ENCODE measurements around the gene GBX2.

The GBX2 gene

DNA sequence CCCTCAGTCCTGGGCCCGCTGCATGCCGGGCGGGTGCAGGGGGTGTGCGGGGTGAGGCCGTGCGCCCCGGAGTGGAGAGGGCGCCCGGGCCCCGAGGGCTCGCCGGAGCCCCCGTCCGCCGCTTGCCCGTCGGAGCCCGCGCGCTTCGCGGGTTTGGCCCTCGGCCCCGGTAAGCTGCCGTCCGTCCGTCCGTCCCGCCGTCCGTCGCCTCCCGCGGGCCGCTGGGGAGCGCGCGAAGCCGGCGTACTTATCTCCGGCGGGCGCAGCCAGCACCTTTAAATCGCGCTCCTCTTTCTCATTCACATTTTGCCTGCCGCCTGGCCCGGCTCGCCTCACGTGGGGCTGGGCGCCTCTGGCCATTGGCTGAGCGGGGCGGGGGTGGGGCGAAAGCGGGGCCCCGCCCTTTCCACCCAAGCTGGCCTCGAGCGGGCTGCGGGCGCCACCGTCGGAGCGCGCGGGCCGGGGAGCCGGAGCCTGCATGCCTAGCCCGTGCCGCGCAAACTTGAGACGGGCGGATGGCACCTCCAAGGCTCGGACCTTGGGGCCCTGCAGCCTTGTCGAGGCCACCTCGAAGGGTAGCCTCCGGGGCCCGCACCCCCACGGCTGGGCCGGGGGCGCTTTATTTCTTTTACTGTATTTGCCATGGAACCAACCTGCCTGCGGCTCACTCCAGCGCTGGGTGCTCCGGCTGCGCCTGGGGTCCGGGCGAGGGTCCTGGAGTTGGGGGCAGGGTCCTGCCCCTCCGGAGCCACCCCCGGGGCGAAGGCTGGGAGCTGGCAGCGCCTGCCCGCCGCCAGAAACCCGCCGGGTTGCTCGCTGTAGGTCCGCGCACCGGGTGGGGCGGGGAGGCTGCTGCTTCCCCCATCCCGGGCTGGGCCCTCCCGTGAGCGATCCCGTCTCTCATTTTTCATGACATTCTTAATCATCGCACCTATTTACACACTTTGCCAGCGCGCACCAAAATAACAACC is at the start of gene GBX2:
Gene GBX2, minus strand, starts transcription at position 277 of the 971 bp plus-strand sequence. CDS start 415 bp downstream, outside the sequence.
- DNase-seq (ENCODE audit: low spot score), result no peak

DNA sequence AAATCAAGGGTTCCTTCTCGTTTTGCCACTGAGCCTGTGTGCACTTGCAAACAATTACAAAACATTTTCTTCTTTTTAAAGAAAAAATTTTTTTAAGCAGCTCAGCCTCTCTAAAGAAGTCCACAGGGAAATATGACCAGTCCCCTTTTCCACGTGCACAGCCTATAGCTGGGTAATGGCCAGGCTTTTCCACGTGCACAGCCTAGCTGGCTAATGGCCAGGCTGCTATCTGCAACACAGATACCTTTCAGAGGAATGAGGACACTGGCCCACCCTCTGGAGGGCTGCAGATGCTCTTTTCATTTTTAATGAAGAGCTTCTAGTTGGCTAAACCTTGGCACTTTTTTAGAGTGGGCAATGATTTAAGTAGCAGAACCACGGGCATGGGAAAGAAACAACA is 49.7 kb upstream of the GBX2 start:
- DNase-seq (ENCODE audit: low spot score), result no peak

DNA sequence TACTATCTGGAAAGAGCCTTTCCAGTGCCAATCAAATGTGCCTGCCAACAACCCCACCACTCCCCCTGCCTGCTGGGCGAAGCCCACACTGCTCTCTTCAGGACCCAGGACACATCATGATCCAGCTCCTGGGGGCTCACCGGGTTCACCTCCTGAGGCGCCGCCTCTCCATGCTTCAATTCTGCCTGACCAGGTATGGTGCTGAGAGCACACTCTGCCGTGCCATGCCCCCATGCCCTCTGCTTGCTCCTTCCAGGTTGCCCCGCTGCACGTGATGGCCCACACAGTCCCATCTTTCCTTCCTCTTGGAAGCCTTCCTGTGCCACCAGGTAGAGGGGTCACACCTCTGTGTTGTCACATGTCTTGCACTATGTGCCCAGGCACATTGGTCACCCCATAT is 48.5 kb upstream of the GBX2 start:
- DNase-seq (ENCODE audit: low spot score), result no peak

DNA sequence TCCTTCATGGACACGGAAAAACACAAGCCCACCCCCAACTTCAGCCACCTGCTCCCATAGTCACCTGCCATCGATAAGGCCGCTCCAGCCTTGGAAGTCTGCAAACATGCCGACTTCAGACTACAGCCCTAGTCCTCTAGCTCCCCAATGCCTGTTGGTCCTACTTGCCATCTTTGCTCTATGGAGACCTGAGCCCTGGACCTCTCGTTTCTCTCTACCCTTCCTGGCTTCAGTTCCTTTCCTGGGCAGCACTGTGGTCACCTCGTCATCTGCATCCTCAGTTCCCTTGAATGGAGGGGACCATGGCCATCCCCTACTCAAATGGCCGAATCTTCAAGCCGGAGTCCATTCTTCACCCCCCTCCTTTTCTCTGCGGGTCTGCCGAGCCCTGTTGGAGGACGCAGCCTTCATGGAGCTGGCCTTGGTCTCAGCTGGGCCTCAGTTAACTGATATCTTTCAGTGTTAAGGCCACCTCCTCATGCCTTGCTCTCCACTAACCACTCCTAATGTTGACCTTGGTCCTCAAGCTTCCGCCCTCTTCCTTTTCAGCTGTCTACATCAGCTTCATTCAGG is 47.7 kb upstream of the GBX2 start:
- DNase-seq (ENCODE audit: low spot score), result no peak

DNA sequence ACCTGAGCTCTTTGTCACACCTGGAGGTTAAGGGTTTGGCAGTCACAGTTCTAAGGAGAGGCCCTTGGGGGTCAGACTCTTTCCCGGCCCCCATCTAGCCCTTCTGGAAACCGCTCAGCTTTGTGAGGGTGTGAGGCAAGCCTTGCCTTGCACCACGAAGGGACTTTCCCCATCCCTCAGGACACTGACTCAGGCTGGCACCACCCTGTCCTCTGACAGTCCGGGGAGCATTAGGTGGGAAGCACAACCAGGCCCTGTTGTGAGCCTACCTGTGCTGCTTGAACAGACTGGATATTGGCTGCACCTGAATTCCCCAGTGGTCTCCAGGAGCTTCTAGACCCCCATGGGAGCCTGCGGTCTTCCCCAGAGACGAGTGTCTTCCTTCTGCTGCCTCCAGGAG is 47.0 kb upstream of the GBX2 start:
- DNase-seq (ENCODE audit: low spot score), result no peak

DNA sequence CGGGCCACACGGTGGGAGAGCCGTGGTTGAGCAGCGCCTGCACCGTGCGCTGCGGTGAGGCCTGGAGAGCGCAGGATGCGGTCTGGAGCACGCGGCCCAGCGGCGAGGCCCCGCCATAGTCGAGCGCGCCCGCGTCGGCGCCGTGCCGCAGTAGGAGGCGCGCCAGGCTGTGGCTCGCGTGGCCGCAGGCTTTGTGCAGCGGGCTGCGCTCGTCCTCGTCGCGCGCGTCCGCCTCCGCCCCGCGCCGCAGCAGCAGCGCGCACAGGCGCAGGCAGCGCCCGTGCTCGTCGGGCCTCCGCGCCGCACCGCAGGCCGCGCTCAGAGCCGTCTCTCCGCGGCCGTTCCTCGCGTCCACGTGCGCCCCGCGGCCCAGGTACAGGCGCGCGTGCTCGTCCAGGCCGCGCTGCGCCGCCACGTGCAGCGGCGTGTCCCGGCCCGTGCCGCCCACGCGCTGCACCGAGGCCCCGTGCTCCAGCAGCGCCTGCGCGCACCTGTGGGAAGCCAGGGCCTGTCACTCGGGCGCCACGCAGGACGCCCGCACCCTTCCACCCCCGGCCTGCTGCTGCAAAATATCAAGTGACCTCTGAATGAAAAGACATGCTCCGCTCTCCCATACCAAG is 46.3 kb upstream of the GBX2 start:
- no peak for DNase-seq (ENCODE audit: low spot score)

DNA sequence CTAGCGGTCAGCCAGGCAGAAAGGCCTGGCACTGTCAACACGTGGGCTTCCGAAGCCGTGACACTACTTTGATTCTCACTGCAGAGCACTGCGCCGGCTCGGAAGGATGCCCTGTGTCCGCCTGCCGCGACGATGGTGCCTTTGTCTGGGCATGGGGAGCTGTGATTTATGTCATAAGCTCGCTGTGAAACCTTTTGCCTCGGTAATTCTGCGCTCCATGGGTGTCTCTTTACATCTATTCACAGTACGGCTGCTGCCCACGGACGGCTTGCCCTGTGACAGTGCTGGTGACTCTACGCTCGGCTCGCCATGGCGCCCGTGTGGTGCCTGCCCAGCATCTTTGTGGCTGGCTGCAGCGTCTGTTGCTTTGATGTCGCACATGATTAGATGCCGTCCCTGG is 43.1 kb upstream of the GBX2 start:
- no peak for DNase-seq (ENCODE audit: low spot score)

DNA sequence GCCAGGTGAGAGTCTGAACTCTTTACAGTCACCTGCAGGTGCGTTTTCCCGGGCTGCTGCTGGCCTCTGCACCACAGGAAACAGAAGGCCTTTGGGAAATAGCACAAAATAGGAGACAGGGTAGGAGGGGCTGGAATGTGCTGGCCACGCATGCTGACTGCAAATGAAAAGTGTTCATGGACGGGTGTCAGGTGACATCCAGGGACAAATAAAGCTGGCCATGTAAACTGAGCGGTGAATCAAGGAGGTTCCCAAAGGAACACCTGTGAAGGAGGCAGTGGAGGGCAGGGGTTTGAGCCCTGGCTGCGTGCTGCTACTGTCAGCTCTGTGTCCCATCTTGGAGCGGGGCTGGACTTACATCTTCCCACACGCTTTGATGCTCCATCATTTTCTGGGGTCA is 42.4 kb upstream of the GBX2 start:
- DNase-seq (ENCODE audit: low spot score), result no peak

DNA sequence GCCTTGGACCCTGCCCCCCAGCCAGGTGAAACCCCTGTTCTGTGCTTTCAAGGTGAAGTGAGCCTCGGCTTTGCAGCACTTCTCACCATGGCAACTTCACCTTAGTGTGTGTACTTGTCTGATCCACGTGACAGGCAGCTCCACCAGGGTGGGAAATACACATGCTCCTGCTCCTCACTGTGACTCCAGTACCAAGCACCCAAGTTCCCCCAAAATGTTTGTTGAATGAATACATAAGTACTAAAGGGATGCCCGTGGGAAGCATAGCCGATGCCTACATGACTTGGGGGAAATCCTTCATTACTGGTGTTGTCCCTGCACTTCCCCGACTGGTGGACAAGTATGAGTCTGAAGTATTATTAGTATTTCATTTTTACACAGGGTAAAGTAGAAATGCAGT is 41.8 kb upstream of the GBX2 start:
- no peak for DNase-seq (ENCODE audit: low spot score)

DNA sequence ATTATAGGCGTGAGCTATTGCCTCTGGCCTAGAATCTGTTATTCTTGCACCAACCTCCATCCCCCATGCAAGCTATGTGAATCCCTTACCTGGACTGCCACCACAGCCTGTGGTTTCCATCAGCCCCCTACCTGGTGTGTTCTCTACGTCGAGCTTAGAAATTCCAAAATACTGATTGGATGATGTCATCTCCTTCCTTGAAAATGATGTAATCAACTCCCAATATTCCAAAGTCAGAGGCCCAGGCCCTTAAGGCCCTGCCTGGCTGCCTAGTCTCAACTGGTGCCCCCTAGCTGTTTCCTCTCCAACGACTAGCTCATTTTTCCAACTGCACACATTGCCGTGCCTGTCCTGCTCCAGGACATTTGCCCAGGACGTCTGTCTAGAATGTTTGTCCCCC is 41.3 kb upstream of the GBX2 start:
- DNase-seq (ENCODE audit: low spot score), result no peak

DNA sequence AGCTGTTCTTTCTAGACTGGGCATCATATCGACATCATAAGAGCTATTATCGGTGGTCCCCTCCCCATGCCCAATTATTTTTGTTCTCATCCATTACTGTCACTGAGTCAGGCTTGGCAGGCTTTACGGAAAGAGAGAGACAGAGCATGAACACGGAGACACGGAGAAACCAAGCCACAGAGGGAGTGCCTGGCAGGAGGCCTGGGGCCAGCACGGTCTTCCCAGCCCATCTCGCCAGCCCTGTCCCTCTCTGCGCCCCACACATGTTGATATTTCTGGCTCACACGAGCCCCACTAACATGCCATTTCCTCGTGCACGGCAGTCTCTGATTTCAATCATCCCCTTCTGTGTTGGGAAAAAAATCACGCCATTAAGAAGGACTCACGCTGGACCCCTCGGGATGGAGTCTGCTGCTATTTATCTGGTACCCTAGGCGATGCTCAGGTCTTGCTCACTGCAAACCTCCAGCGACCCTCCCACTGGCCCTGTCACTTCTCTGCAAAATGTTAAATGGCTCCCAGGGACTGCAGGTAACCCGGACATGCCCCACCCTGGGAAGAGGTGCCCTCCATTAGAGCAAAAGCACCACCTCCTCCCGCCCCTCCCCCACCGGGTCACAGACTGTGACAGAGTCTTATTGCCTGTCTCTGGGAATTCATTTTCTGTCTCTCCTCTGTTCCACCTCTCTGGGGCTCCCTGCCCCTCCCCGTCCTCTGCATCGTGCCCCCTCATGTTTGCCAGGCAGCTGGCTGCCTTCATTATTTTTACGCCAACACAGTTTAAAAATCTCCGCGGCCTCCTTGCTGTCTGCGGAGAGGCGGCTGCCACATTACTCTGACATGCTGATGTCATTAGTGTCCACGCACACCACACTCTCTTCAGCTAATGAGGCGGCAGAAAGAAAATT is 40.1 kb upstream of the GBX2 start:
- DNase-seq (ENCODE audit: low spot score), result no peak

DNA sequence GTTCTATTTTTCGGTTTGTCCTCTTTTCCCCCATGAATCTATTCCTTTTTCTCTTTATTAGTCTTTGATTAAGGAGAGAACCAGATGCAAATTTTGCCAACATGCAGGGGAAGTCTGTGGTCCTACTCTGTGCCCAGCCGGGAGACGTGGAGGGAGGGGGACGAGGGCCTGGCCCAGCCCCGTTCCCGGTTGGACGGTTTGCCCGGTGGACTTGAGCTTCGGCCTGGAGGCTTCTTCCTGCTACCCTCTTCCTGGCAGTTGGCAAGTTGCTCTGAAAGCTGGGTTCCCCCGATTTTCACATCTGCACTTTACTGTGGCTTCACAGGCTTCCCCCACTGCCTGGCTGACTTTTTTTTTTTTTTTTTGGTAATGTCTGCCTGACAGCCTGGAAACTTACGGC is 39.3 kb upstream of the GBX2 start:
- DNase-seq (ENCODE audit: low spot score), result no peak

DNA sequence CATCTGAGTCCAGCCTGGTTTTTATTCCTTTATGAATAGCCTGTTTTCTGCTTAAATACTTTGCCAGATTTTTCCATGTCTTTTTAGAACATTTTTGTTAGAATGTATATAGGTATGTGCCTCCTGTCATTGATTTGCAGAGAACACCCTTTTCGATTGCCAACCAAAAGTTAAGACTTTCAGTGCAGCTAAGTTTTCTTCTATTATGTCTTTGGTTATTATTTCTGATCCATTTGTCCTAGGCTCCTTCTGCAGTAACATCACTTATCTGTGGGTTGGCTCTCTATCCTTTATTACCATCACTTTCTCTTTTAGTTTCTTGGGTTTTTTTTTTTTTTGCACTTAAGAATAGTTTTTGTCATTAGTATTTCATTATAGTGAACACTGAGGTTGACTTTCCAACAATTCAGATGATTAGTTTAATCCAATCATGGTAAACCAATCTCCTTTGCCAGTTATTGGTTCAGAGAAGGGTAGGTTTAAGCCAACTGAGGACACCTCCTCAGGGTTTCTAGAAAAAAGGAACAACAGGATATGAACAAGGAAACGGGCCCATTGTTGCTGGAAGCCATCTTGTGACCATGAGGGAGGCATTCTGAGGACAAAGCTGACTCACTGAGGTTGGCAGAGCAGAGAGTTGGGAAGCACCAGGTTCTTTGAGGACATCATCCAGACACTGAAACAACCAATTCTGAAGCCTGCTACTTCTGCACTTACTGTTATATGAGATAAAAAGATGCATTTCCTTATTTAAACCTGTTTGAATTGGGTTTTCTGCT is 37.9 kb upstream of the GBX2 start:
- no peak for DNase-seq (ENCODE audit: low spot score)

DNA sequence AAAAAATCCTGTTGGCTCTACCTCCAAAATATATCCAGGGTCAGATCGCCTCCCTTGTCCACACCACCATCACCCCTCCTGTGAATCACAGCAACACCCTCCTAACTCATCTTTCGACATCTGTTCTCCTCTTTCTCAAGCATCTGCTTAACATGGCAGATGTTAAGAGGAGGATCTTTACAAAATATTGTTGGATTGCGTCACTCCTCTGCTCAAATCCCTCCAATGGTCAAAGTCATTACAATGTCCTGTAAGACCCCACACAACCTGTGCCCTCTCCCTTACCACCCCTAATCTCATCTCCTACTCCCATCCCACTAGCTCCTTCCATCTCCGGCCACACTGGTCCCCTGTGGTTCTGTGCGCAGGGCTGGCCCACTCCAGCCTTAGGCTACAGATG is 36.8 kb upstream of the GBX2 start:
- DNase-seq (ENCODE audit: low spot score), result no peak

DNA sequence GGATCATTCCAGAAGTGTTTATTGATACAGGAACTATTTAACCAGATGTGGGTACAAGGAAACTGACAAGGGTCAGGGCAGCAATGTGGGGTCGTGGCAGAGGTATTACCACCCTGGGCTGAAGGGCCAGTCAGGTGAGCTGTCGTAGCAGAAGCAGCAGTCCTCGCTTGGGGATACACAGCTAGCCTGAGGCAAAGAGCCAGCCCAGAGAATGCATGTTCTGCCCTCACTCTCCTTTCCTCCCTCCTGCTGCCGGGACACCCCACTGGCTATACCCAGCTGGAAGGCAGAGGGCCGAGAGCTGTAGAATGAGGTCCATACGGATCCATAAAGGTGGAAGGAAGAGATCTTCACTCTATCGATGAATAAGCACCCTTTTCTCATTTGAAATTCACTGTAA is 32.2 kb upstream of the GBX2 start:
- DNase-seq (ENCODE audit: low spot score), result no peak

DNA sequence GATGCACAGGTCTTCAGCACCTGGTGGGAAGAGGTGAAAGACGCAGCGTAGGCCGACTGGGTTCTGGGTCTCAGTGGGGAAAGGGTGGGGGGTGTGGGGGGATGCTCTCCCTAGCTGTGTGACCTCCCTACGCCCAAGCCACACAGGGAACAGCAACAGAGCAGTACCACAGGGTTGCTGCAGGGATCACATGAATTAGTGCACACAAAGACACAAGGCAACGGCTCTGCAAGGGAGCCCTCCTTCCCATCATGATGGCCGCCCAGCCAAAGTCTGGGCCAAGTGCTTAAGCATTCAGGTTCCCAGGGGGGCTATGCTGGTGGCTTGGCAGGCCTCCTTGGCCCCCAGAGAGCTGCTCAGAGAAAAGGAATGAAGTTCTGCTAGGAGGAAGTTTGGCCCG is 28.2 kb upstream of the GBX2 start:
- DNase-seq (ENCODE audit: low spot score), result no peak

DNA sequence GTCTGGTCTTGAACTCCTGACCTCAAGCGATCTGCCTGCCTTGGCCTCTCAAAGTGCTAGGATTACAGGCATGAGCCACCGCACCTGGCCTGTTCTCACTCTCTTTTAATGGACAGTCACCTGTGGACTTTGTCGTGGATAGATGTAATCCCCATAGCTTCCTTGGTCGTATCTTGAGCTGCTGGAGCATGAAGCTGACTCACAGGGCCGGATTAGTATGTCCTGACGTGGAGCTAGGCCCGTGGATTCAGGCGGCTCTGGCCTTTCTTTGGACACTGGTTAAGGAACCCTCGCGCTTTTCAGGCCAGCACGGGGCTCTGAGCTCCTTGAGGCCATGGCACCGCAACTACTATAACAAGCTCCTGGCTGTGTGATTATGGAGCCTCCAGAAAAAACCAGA is 27.5 kb upstream of the GBX2 start:
- no peak for DNase-seq (ENCODE audit: low spot score)

DNA sequence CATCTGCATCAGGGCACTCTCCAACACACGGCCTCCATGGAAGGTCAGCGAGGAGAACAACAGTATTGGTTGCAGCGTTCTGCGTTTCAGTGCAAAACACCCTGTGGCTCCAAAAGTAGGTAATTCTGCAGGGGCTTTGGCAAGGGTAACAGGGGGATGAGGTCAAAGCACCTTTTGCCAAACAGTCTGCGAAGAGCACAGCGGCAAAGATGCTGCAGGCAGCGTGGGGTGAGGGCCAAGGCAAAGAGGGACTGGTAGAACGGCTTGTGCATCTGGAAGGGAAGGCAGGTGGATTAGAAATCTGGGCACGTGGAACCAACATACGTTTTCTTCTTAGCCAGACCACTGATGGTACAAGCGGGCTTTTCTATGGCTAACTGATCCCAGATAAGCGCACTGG is 26.6 kb upstream of the GBX2 start:
- DNase-seq (ENCODE audit: low spot score), result no peak

DNA sequence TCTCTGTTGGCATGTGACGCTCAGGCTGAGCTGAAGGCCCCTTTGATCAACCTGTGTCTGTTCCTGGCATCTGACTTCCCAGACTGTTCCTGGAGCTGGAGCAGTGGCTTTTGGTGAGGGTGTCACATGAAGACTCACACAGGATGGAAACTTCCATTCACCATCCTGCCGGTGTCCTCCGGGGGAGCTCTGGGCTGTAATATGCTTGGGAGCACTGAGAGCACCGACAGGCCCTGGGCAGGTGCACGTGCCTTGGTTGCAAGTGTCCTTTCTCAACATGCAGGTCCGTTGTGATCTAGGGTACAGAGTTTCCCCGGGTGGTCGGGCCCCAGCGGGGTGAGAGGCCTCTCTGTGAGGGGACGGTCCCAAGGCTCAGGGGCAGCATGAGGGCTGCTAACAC is 24.8 kb upstream of the GBX2 start:
- DNase-seq (ENCODE audit: low spot score), result no peak

DNA sequence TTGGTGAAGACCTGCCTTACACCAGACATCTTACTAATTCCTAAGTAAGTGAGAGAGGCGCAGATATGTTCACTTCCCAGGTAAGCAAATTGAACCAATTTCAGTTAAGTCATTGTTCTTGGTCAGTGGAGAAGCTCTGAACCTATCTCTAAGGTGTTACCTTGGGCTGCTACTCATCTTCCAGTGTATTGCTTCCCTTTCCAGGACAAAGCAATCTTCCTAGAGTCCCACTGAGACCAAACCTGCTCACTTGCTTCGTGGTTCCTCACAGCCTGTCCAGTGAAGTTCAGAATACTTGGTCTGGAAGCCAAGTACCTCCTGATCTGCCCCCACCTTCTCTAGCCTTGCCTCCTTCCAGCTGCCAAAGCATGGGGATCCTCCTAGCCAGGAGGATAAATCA is 22.5 kb upstream of the GBX2 start:
- no peak for DNase-seq (ENCODE audit: low spot score)

DNA sequence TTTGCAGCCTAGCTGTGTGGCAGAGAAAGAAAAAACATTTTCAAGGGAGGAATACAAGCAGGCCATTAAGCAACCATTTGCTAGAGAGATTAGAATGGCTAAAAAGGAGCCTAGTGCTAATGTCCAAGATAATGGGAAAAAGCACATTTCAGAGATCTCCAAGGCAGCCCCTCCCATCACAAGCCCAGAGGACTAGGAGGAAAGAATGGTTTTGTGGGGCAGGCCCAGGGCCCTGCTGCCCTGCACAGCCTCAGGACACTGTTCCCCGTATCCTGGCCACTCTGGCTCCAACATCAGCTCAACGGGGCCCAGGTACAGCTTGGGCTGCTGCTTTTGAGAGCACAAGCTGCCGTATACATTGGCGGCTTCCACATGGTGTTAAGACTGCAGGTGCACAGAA is 16.5 kb upstream of the GBX2 start:
- DNase-seq (ENCODE audit: low spot score), result no peak

All from germinal center (tissue), 1 donor.